Nephron (organoid): ENCODE measurements around the gene CERS4.

Experiments
- H3K27ac Mint-ChIP-seq, 3 experiments: 2 replicates each; pipeline ENCODE4 v1.8.0; 2020; ENCODE audit warnings: mixed read lengths in 3 of 3, mild to moderate bottlenecking in 2 of 3, moderate library complexity in 1 of 3
- H3K27me3 Mint-ChIP-seq: 2 replicates; pipeline ENCODE4 v1.8.0; 2021; ENCODE audit warnings: low read depth, mild to moderate bottlenecking, moderate library complexity, mixed read lengths
- H3K36me3 Mint-ChIP-seq: 2 replicates; pipeline ENCODE4 v1.8.0; 2020; ENCODE audit warnings: low read depth, mixed read lengths
- H3K4me1 Mint-ChIP-seq: 2 replicates; pipeline ENCODE4 v1.8.0; 2020; ENCODE audit warnings: mixed read lengths
- H3K4me3 Mint-ChIP-seq, 3 experiments: 2 replicates each; pipeline ENCODE4 v1.8.0; 2020; ENCODE audit warnings: mild to moderate bottlenecking in 3 of 3, mixed read lengths in 3 of 3, moderate library complexity in 2 of 3
- H3K9me3 Mint-ChIP-seq: 2 replicates; pipeline ENCODE4 v1.8.0; 2020; ENCODE audit warnings: mixed read lengths
- TF ChIP-seq, protein P1 (sequence below), 3 experiments: fragments of 200-600 bp; sonication (generic); IDR thresholded peaks; one replicate each; pipeline ENCODE4 v1.5.0; 2021; ENCODE audit warnings: antibody characterized with exemption in 3 of 3; ENCODE audit not compliant: unreplicated experiment in 3 of 3

CERS4 gene

DNA sequence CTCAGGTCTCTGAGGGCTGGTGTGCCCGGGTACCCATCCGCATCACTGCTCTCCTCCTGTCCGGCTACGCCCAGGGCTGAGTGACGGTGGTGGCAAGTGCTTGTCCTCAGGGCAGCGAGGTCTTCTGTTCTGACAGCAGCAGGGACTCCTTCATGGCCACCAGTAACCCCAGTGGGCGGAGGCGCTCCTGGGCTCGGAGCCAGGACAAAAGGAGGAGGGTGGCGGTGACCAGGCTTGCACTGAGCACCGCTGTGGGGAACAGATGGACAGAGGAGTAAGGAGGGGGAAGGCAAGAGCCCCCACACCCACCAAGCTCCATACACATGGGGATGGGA lies 93.2 kb downstream of the CERS4 start:
- no peak overlapping the region for H3K27ac Mint-ChIP-seq

DNA sequence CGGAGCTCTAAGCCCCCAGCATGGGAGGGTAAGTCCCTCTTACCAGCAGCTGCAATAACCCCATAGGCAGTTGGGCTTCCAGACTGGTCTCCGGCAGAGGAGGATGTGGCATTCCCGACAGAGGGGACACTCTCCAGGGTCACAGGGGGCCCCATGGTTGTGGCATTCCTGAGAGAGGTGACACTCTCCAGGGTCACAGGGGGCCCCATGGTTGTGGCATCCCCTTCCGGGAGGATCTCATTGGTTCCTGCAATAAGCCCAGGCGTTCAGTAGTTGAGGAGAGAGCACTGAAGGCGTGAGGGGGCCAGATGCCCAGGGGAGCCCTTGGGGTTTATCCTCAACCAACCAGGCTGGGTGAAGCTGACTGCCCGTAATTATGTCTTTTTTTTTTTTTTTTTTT lies 93.6 kb downstream of the CERS4 start:
- Mint-ChIP-seq H3K9me3 (no peaks in the 10 kb centered on the region), H3K4me3 (no peak overlapping the region), H3K27me3 (no peaks in the 10 kb centered on the region), H3K27ac (no peak overlapping the region), H3K4me1 (peaks cover 12% of the 10 kb centered on the region), H3K36me3 (no peaks in the 10 kb centered on the region)
- TF ChIP-seq, protein P1, sequence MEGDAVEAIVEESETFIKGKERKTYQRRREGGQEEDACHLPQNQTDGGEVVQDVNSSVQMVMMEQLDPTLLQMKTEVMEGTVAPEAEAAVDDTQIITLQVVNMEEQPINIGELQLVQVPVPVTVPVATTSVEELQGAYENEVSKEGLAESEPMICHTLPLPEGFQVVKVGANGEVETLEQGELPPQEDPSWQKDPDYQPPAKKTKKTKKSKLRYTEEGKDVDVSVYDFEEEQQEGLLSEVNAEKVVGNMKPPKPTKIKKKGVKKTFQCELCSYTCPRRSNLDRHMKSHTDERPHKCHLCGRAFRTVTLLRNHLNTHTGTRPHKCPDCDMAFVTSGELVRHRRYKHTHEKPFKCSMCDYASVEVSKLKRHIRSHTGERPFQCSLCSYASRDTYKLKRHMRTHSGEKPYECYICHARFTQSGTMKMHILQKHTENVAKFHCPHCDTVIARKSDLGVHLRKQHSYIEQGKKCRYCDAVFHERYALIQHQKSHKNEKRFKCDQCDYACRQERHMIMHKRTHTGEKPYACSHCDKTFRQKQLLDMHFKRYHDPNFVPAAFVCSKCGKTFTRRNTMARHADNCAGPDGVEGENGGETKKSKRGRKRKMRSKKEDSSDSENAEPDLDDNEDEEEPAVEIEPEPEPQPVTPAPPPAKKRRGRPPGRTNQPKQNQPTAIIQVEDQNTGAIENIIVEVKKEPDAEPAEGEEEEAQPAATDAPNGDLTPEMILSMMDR (IDR thresholded peaks at IDR 0.05; ENCODE audit: unreplicated experiment in 3 of 3): no peak

More for the DNA sequence above, 93.2 kb downstream of the CERS4 start:
- TF ChIP-seq, protein P1 (IDR thresholded peaks at IDR 0.05; ENCODE audit: unreplicated experiment in 3 of 3): no peak
- no peaks in the 10 kb centered on the region for H3K9me3 Mint-ChIP-seq
- H3K27me3 Mint-ChIP-seq: no peaks in the 10 kb centered on the region
- H3K4me3 Mint-ChIP-seq: no peak overlapping the region
- H3K4me1 Mint-ChIP-seq: peaks cover 8% of the 10 kb centered on the region
- H3K36me3 Mint-ChIP-seq: no peaks in the 10 kb centered on the region

DNA sequence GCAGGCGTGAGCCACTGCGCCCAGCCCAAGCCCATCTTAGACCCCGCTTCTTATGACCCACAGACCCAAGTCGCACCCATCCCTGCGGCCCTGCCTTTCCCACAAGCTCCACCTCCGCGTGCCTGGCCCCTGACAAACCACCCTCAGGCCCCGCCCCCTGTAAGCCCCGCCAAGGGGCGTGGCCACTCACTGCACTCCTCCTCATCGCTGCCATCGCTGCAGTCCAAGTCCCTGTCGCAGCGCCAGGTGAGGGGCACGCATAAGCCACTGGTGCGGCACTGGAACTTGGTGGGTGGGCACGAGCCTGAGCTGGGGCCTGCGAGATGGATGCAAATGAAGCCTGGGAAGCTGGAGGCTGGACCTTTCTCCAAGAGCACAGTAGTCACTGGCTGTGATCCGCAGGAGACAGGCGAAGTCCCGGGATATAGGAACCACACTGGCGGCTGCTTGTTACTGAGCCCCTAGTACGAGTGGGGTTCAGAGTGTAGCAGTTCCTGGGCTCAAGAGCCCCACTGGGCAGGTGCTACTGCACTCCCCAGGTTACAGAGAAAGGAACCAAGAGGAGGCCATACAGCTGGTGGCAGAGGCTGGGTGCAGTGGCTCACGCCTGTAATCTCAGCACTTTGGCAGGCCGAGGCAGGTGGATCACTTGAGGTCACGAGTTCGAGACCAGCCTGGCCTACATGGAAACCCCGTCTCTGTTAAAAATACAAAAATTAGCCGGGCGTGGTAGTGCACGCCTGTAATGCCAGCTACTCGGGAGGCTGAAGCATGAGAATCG lies 95.9 kb downstream of the CERS4 start:
- TF ChIP-seq, protein P1 (IDR thresholded peaks at IDR 0.05; ENCODE audit: unreplicated experiment in 3 of 3): no peak
- Mint-ChIP-seq H3K27ac (no peak overlapping the region), H3K36me3 (peaks cover 3% of the 10 kb centered on the region), H3K4me3 (no peak overlapping the region), H3K27me3 (no peaks in the 10 kb centered on the region), H3K4me1 (peaks cover 21% of the 10 kb centered on the region), H3K9me3 (no peaks in the 10 kb centered on the region)

DNA sequence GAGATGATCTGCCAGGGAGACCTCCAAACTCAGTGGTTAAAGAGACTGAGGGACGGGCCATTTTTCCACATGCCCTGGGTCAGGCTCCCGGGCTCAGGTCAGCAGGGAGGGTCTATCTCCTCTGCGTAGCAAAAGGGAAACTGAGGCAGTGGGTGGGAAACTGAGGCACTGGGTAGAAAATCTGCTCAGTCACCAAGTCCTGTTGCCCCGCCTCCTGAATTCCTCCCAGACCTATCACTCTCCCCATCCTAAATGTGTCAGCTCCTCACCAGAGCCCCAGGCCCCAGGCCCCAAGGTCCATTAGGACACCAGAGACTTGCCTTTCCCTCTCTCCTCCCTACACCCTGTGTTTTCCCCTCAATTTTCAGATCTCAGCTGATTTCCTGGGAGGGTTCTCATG lies 96.6 kb downstream of the CERS4 start:
- Mint-ChIP-seq H3K27me3 (no peaks in the 10 kb centered on the region), H3K9me3 (no peaks in the 10 kb centered on the region), H3K4me3 (peak overlapping the region in 1 of 3 experiments; percentile 42), H3K36me3 (peaks cover 3% of the 10 kb centered on the region), H3K27ac (no peak overlapping the region), H3K4me1 (peaks cover 21% of the 10 kb centered on the region)
- TF ChIP-seq, protein P1 (IDR thresholded peaks at IDR 0.05; ENCODE audit: unreplicated experiment in 3 of 3): no peak

DNA sequence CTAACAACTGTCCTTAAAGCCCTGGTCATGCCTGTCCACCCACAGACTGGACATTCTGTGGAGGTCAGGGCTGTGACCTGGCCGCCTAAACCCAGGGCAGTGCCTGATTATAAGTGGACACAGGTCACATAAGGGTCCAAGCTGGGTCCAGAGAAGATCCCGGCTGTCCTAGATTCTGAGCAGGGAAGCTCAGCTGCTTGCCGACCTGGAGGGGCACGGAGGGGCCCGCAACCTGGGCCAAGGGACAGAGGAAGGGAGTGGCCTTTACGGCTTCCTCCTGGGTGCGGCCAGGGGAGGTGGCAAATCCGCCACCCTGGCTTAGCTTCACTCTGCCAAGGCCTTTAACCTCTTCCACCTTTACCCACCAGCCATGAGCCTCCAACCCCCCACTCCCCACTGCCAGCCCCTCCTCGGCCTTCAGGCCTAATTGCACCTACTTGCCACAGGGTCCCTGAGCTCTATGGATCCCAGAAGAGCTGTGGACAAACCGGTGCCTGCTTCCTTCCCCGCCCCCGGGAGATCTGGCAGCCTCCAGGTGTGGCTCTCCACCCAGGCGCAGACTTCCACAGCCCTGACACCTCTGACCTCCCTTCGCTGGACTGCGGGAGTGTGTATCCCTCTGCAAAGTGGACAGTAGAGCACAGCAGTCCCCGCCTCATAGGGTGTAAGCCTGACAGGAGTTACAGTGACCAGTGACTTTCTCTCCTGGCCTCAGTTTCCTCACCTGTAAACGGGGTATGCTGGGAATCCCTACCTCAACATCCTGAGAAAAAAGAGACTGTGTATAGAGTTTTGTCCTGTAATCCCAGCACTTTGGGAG lies 97.3 kb downstream of the CERS4 start:
- H3K36me3 Mint-ChIP-seq: peaks cover 9% of the 10 kb centered on the region
- peaks cover 21% of the 10 kb centered on the region for H3K4me1 Mint-ChIP-seq
- H3K27ac Mint-ChIP-seq: no peak overlapping the region
- H3K27me3 Mint-ChIP-seq: no peaks in the 10 kb centered on the region
- H3K4me3 Mint-ChIP-seq: peak overlapping the region; percentile 89 to 94 (median 94)
- H3K9me3 Mint-ChIP-seq: no peaks in the 10 kb centered on the region
- TF ChIP-seq, protein P1 (IDR thresholded peaks at IDR 0.05; ENCODE audit: unreplicated experiment in 3 of 3): no peak
